Neural progenitor cell (in vitro differentiated cells): Measurements from ENCODE around the gene RARA. TPM values are rescaled to one million over a fixed set of nuclear protein-coding genes. Genes with fewer than 3 reads are reported as not detected.

Experiments used
- DNase-seq: peaks from one replicate; pipeline ENCODE4 v3.0.0-alpha.2; 2016; ENCODE audit warnings: low spot score
- H2AFZ ChIP-seq: fragments of 200-600 bp; sonication (generic); replicated peaks from 2 replicates; pipeline ENCODE4 v1.6.1; 2016; ENCODE audit warnings: antibody characterized with exemption
- H3F3A ChIP-seq: fragments of 200-600 bp; sonication (generic); 2 replicates; pipeline ENCODE4 v1.6.1; 2016; ENCODE audit warnings: antibody characterized with exemption, low read depth
- H3K27ac ChIP-seq: fragments of 200-600 bp; sonication (generic); 2 replicates; pipeline ENCODE4 v1.5.1; 2016; ENCODE audit warnings: mild to moderate bottlenecking
- H3K27me3 ChIP-seq: fragments of 200-600 bp; sonication (generic); 2 replicates; pipeline ENCODE4 v1.6.1; 2016; ENCODE audit warnings: mild to moderate bottlenecking, moderate library complexity
- H3K36me3 ChIP-seq: fragments of 200-600 bp; sonication (generic); 2 replicates; pipeline ENCODE4 v1.5.1; 2016
- H3K4me1 ChIP-seq: fragments of 200-600 bp; sonication (generic); 2 replicates; pipeline ENCODE4 v1.6.1; 2016; ENCODE audit warnings: mixed run types
- H3K4me2 ChIP-seq: fragments of 200-600 bp; sonication (generic); 2 replicates; pipeline ENCODE4 v1.6.1; 2016
- H3K4me3 ChIP-seq: fragments of 200-600 bp; sonication (generic); 2 replicates; pipeline ENCODE4 v1.5.1; 2016
- H3K79me2 ChIP-seq: fragments of 200-600 bp; sonication (generic); 2 replicates; pipeline ENCODE4 v1.6.1; 2016; ENCODE audit warnings: low read depth
- H3K9ac ChIP-seq: fragments of 200-600 bp; sonication (generic); 2 replicates; pipeline ENCODE4 v1.6.1; 2016
- H3K9me3 ChIP-seq: fragments of 200-600 bp; sonication (generic); 2 replicates; pipeline ENCODE4 v1.5.1; 2016; ENCODE audit warnings: low read depth
- H4K20me1 ChIP-seq: fragments of 200-600 bp; sonication (generic); 2 replicates; pipeline ENCODE4 v1.6.1; 2016; ENCODE audit warnings: low read depth
- H3K27ac Mint-ChIP-seq: 3 replicates; pipeline ENCODE4 v1.8.0; 2021; ENCODE audit warnings: mixed read lengths
- H3K27me3 Mint-ChIP-seq: 2 replicates; pipeline ENCODE4 v1.8.0; 2022; ENCODE audit warnings: low read depth, mild to moderate bottlenecking, inconsistent platforms, moderate library complexity, mixed read lengths; ENCODE audit not compliant: insufficient read depth
- H3K36me3 Mint-ChIP-seq: 3 replicates; pipeline ENCODE4 v1.8.0; 2021; ENCODE audit warnings: mixed read lengths
- H3K4me1 Mint-ChIP-seq: 3 replicates; pipeline ENCODE4 v1.8.0; 2021; ENCODE audit warnings: mixed read lengths
- H3K4me3 Mint-ChIP-seq: 3 replicates; pipeline ENCODE4 v1.8.0; 2021; ENCODE audit warnings: mild to moderate bottlenecking, moderate library complexity, mixed read lengths
- H3K9me3 Mint-ChIP-seq: 3 replicates; pipeline ENCODE4 v1.8.0; 2020; ENCODE audit warnings: mixed read lengths
- CTCF ChIP-seq: fragments of 200-600 bp; sonication (generic); IDR thresholded peaks from 2 replicates; pipeline ENCODE4 v1.5.1; 2017; ENCODE audit warnings: antibody characterized with exemption, mild to moderate bottlenecking
- EZH2 ChIP-seq: fragments of 200-600 bp; sonication (generic); IDR thresholded peaks from 2 replicates; pipeline ENCODE4 v1.6.1; 2017; ENCODE audit warnings: antibody characterized with exemption, mild to moderate bottlenecking, moderate library complexity
- EZH2phosphoT487 ChIP-seq: fragments of 200-600 bp; sonication (generic); IDR thresholded peaks from 2 replicates; pipeline ENCODE4 v1.6.1; 2017; ENCODE audit warnings: antibody characterized with exemption
- total RNA-seq: library from RNA; depleted of rRNA; stranded (reverse); fragments of >200 nt; gene quantifications from 2 replicates; pipeline ENCODE4 v1.2.3, GENCODE V29; 2015; ENCODE audit warnings: low replicate concordance

Gene RARA
- total RNA-seq, 1 donor from 2014 or later, result 9.0 TPM

- Histone ChIP-seq H3K4me2 (no peak overlapping the region), H3K9ac (no peak overlapping the region), H3K4me1 (peaks cover 16% of the 10 kb centered on the region), H3K4me3 (no peak overlapping the region), H2AFZ (no peak overlapping the region), H3K79me2 (peaks cover 3% of the 10 kb centered on the region), H4K20me1 (peaks cover 68% of the 10 kb centered on the region), H3F3A (peaks cover 5% of the 10 kb centered on the region), H3K27me3 (peaks cover 33% of the 10 kb centered on the region), H3K36me3 (no peaks in the 10 kb centered on the region), H3K9me3 (no peaks in the 10 kb centered on the region), H3K27ac (no peak overlapping the region)
- Mint-ChIP-seq H3K9me3 (no peaks in the 10 kb centered on the region), H3K4me1 (peaks cover 12% of the 10 kb centered on the region), H3K27ac (no peak overlapping the region), H3K36me3 (peaks cover 3% of the 10 kb centered on the region), H3K4me3 (no peak overlapping the region), H3K27me3 (no peaks in the 10 kb centered on the region)
- TF ChIP-seq EZH2 (no peak), EZH2phosphoT487 (no peak), CTCF (no peak)
- no peak for DNase-seq
These were observed 26.6 kb downstream of the RARA start for GRCh38 chr17:40335620-40336019.

- peaks cover 22% of the 10 kb centered on the region for H3K4me1 ChIP-seq
- peaks cover 15% of the 10 kb centered on the region for H3K4me1 Mint-ChIP-seq
- H3K27ac ChIP-seq, result no peak overlapping the region
These were observed 28.4 kb downstream of the RARA start for GRCh38 chr17:40337351-40337750.

GRCh38 chr17:40338058-40338457 is 29.1 kb downstream of the RARA start:
- Histone ChIP-seq H3K4me1 (peaks cover 29% of the 10 kb centered on the region), H3K36me3 (no peaks in the 10 kb centered on the region), H3K9ac (no peak overlapping the region), H3F3A (peaks cover 21% of the 10 kb centered on the region), H3K27me3 (peaks cover 54% of the 10 kb centered on the region), H3K27ac (no peak overlapping the region), H4K20me1 (peaks cover 77% of the 10 kb centered on the region), H3K4me2 (no peak overlapping the region), H3K79me2 (peaks cover 3% of the 10 kb centered on the region), H2AFZ (no peak overlapping the region), H3K4me3 (no peak overlapping the region), H3K9me3 (no peaks in the 10 kb centered on the region)
- Mint-ChIP-seq H3K36me3 (no peaks in the 10 kb centered on the region), H3K4me3 (no peak overlapping the region), H3K27ac (no peak overlapping the region), H3K9me3 (no peaks in the 10 kb centered on the region), H3K4me1 (peaks cover 21% of the 10 kb centered on the region), H3K27me3 (no peaks in the 10 kb centered on the region)
- TF ChIP-seq EZH2phosphoT487 (no peak), EZH2 (no peak), CTCF (no peak)
- DNase-seq, result no peak

More at GRCh38 chr17:40337351-40337750, 28.4 kb downstream of the RARA start:
- no peak overlapping the region for H3K27ac Mint-ChIP-seq
- no peaks in the 10 kb centered on the region for H3K9me3 ChIP-seq
- no peaks in the 10 kb centered on the region for H3K9me3 Mint-ChIP-seq
- peaks cover 3% of the 10 kb centered on the region for H3K79me2 ChIP-seq
- H2AFZ ChIP-seq, result no peak overlapping the region
- no peak overlapping the region for H3K9ac ChIP-seq
- H3K27me3 ChIP-seq, result peaks cover 47% of the 10 kb centered on the region
- peaks cover 3% of the 10 kb centered on the region for H3K36me3 Mint-ChIP-seq
- H3K36me3 ChIP-seq, result no peaks in the 10 kb centered on the region
- DNase-seq, result no peak
- H3K27me3 Mint-ChIP-seq, result no peaks in the 10 kb centered on the region
- no peak overlapping the region for H3K4me3 ChIP-seq
- peaks cover 14% of the 10 kb centered on the region for H3F3A ChIP-seq
- H3K4me2 ChIP-seq, result no peak overlapping the region
- peaks cover 74% of the 10 kb centered on the region for H4K20me1 ChIP-seq
- H3K4me3 Mint-ChIP-seq, result no peak overlapping the region
- no peak for TF ChIP-seq EZH2phosphoT487
- no peak for TF ChIP-seq EZH2
- no peak for TF ChIP-seq CTCF
